Measurements from ENCODE around the gene EXOC2. TPM values are rescaled to one million over a fixed set of nuclear protein-coding genes. Genes with fewer than 3 reads are reported as not detected.

The EXOC2 gene
- total and polyA plus RNA-seq, 10 of the 15 experiments (the other 5 are each of a cell fraction or from before 2014, with no cell fraction given), result 8.7 to 32.8 (median 20.7) TPM

DNA sequence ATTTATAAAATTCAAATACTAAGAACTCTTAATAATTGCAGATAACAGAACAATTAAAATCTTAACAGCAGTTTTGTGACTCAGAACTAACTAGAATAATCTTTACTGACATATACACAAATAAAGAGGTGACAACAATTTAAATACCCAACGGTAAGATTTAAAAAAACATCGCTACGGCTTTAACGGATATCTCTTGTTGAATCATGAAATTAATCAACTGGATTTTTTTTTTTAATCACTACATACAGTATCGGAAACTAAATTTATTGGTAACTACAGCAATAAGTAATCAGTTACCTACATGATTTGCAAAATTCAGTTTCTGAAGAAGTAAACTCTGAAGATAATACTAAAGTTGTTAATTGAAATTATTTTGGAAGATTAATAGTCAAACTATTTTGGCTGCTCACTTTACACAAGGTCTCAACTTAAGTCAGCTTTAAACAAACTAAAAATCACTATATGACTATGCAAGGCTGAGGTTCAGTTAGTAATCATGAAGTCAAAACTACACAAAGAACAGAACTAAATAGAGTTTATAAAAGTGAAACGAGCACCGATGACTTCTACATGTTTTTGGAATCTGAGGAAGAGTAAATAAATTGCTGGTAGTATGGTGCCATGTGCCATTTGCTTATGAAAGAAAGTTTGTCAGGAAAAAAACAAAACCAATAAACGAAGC lies 164.8 kb downstream of the EXOC2 start (continued):
- no peak for TF ChIP-seq POLR2AphosphoS2 (IDR thresholded peaks at IDR 0.05; ENCODE audit: low read depth, low read length)
- no peak for TF ChIP-seq SREBF2 (IDR thresholded peaks at IDR 0.05; ENCODE audit: low read length)
- TF ChIP-seq, protein P1, sequence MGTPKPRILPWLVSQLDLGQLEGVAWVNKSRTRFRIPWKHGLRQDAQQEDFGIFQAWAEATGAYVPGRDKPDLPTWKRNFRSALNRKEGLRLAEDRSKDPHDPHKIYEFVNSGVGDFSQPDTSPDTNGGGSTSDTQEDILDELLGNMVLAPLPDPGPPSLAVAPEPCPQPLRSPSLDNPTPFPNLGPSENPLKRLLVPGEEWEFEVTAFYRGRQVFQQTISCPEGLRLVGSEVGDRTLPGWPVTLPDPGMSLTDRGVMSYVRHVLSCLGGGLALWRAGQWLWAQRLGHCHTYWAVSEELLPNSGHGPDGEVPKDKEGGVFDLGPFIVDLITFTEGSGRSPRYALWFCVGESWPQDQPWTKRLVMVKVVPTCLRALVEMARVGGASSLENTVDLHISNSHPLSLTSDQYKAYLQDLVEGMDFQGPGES (IDR thresholded peaks at IDR 0.05), result no peak
- TF ChIP-seq SIX5 (IDR thresholded peaks at IDR 0.05; ENCODE audit: low read depth, low read length, severe bottlenecking), result no peak
- TF ChIP-seq, protein P2, sequence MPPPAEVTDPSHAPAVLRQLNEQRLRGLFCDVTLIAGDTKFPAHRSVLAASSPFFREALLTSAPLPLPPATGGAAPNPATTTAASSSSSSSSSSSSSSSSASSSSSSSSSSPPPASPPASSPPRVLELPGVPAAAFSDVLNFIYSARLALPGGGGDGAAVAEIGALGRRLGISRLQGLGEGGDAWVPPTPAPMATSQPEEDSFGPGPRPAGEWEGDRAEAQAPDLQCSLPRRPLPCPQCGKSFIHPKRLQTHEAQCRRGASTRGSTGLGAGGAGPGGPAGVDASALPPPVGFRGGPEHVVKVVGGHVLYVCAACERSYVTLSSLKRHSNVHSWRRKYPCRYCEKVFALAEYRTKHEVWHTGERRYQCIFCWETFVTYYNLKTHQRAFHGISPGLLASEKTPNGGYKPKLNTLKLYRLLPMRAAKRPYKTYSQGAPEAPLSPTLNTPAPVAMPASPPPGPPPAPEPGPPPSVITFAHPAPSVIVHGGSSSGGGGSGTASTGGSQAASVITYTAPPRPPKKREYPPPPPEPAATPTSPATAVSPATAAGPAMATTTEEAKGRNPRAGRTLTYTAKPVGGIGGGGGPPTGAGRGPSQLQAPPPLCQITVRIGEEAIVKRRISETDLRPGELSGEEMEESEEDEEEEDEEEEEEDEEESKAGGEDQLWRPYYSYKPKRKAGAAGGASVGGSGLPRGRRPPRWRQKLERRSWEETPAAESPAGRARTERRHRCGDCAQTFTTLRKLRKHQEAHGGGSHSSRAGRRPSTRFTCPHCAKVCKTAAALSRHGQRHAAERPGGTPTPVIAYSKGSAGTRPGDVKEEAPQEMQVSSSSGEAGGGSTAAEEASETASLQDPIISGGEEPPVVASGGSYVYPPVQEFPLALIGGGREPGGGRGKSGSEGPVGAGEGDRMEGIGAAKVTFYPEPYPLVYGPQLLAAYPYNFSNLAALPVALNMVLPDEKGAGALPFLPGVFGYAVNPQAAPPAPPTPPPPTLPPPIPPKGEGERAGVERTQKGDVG (CRISPR knock-in tag; IDR thresholded peaks at IDR 0.05), result no peak
- TF ChIP-seq, protein P3, sequence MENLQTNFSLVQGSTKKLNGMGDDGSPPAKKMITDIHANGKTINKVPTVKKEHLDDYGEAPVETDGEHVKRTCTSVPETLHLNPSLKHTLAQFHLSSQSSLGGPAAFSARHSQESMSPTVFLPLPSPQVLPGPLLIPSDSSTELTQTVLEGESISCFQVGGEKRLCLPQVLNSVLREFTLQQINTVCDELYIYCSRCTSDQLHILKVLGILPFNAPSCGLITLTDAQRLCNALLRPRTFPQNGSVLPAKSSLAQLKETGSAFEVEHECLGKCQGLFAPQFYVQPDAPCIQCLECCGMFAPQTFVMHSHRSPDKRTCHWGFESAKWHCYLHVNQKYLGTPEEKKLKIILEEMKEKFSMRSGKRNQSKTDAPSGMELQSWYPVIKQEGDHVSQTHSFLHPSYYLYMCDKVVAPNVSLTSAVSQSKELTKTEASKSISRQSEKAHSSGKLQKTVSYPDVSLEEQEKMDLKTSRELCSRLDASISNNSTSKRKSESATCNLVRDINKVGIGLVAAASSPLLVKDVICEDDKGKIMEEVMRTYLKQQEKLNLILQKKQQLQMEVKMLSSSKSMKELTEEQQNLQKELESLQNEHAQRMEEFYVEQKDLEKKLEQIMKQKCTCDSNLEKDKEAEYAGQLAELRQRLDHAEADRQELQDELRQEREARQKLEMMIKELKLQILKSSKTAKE (IDR thresholded peaks at IDR 0.05; ENCODE audit: low read depth, poor library complexity, severe bottlenecking), result no peak
